Fibroblast of gingiva (primary cell): ENCODE data around the gene EZR.
A peak's percentile ranks its signal among the peaks of the same experiment; 100 is the strongest.
"Not testable (repeated sequence)": the region's sequence is repeated elsewhere in the genome, so short reads cannot be mapped to it uniquely, and the experiment has no call there.

Source experiments
- DNase-seq: peaks from one replicate; pipeline ENCODE4 v3.0.0-alpha.2; 2011; ENCODE audit warnings: low read depth

The EZR gene

DNA sequence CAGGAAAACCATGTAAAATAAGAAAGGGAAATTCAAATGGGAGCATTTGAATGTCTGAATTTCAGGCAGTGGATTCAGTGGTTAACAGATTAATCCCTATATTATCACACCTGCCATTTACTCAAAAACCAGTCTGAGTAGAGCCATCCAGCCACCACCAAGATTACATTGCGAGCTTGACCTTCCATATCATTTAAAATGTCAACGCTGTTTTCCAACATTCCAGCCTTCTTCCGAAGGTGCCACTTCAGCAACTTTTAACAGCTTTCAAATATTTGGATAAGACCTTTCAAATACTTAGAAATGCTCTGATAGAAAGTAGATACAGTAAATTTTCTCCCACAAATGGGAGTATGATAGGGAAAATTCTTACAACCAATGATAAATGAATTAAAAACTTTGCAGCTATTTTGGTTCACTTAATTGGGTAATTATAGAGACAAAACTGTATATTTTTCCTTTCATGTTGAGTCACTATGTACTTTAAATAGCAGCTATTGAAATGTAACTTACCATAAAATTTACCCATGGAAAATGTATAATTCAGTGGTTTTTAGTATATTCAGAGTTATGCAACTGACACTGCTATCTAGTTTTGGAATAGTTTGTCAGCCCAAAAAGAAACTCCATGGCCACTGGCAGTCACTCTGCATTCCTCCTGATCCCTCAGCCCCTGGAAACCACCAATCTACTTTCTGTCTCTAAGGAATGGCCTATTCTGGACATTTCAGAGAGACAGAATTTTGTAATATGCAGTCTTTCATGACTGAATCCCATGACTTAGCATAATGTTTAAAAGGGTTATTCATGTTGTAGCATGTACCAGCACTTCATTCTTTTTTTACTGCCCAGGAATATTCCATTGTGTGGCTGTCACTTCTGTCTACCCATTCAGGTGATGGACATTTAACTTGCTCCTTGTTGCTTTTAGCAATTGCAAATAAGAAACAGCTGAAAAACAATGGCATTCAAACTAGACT is 21.5 kb downstream of the EZR start:
- peak; percentile 81 for DNase-seq

DNA sequence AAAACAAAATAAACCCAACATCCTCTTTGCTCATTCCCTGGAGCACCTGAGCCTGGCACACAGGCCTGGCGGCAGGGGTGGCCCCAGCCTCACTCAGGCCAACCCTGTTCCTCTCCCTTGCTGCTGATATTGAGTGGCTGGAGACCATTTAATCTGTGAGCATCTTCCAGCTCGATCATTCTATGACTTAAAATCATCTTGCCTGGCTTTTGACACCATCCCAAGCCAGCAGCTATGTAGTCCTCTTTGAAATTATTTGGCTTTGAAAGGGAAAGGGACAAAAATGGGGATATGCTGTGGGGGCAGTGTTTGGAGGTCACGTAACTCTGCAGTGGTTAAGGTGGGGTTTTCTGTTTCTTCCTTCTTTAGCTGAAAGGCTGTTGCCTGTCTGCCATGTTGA is 22.8 kb downstream of the EZR start:
- no peak for DNase-seq

- DNase-seq, result no peak
These were observed 23.7 kb downstream of the EZR start for GRCh38 chr6:158795516-158795915.

GRCh38 chr6:158793432-158793831 is 25.7 kb downstream of the EZR start:
- DNase-seq, result peak; percentile 50

GRCh38 chr6:158792505-158792904 is 26.7 kb downstream of the EZR start:
- DNase-seq, result not testable (repeated sequence)

DNA sequence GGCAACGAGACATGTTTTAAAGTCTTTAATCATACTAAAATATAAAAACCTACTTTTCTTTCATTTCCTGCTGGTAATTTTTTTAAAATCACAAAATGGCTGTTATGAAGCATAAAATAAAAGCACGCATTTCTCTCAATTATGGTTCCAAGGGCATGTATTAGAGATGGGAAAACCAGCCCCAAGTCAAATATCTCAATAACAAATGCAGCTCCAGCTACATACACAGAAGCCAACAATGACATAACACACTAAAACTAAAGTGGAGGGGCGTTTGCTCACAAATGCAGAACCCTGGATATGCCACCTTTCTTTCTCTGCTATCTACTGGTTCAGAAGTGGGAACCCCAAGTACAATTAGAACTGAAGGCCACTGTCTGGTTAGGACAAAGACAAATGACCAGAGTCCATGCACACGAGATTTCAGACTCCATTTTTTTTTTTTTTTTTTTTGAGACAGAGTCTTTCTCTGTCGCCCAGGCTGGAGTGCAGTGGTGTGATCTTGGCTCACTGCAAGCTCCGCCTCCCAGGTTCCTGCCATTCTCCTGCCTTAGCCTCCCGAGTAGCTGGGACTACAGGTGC is 27.8 kb downstream of the EZR start:
- no peak for DNase-seq

- DNase-seq, result no peak
These were observed 29.9 kb downstream of the EZR start for GRCh38 chr6:158789115-158789917.

GRCh38 chr6:158787395-158787794 is 31.8 kb downstream of the EZR start:
- no peak for DNase-seq

GRCh38 chr6:158786645-158787304 is 32.4 kb downstream of the EZR start:
- DNase-seq, result no peak

DNA sequence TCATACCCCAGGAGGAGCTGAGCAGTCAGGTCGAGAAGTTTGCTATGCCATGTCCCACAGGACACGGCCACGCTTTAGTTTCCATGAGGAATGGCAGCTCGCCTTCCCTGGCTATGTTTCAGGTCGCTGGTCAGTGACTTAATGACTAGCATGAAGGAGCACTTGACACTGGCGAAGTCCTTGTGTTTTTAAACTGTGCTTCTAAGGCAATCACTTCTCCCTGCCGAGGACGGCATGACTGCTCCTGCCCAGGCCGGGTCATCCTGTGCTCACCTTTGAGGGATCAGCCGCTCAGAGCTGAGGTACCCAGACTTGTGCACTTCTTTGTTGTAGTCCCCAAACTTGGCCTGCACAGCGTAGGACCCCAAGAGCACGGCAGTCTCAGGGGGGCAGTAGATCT is 34.1 kb downstream of the EZR start:
- DNase-seq, result no peak

DNA sequence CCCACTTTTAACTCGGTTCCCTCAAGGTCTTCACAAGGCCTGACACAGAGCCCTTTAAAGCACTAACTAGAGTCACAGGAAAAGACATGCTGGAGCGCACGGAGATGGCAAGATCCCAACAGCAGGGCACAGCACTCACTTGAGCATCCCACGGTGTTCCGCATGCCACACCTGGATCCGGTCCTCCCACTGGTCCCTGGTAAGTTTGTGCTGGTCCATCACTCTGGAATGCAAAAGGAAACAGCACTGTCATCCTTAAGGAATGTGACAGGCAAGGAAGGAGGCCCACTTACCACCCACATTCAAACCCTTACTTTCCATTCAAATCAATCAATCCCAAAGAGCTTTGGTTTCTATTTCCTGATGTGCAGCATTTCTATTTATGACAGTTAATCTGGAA is 34.7 kb downstream of the EZR start:
- DNase-seq, result no peak

DNA sequence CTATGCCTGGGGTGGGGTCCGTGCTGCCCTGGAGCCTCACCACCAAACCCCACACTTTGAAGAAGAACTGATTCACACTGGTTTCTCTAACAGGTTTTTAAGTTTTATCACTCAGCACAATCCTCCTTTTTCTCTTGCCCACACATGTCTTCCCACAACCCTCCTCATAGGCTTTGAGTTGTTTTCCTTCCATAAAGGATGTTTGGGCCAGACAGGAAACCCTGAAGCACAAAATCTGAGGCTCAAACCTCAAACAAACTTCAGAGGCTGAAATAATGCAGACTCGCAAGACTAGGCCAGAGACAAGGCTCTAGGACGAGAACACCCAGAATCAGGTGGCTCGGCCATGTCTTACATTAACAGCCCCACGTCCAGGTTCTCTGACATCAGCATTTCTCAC is 35.3 kb downstream of the EZR start:
- no peak for DNase-seq

DNA sequence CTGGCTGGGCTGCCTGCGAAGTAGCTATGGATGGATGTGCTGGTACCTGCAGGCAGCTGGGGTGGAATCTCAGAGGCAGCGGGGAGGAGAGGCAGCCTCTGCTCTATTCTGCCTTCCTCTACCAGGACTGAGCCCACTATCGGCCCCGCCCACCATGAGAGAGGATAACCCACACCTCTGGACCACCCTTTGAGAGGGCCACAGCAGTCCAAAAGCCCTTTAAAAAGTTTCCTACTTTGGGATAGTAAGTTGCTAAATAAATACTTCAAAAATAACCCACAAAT is 36.1 kb downstream of the EZR start:
- DNase-seq, result no peak

DNA sequence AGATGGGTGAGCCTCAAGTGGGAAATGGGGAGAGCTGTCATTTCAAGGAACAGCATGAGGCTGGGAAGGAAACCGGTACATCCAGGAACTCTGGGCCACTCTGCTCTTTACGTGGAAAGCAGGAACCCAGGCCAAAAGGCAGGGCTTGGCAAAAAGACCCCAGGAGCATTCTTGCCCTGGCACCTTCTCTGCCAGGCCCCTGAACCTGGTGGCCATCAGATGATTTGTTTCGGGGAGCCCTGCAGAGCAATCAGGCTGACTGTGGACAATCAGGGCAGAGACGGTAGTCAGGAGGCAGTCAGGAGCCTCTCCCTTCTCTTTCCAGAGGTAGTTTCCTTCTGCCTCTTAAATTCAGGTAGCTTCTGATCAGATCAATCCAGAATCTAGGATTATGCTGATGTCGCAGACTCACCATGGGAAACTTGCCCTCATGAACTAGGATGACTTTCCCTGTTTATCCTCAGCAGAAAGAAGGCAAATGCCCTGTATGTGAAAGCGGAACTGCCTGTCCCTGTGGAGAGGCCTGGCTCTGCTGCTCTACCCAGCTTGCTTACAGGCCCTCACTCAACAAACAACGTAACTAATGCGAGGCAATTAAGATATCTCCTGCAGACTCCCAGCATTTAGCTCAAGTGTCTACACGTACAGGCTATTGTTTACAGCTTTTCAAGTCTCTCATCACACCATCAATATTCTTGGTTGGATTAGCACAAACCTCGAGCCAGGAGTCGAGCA is 36.6 kb downstream of the EZR start:
- DNase-seq, result no peak

GRCh38 chr6:158781692-158782373 is 37.3 kb downstream of the EZR start:
- DNase-seq, result no peak

- DNase-seq, result no peak
These were observed 38.0 kb downstream of the EZR start for GRCh38 chr6:158780988-158781691.

DNA sequence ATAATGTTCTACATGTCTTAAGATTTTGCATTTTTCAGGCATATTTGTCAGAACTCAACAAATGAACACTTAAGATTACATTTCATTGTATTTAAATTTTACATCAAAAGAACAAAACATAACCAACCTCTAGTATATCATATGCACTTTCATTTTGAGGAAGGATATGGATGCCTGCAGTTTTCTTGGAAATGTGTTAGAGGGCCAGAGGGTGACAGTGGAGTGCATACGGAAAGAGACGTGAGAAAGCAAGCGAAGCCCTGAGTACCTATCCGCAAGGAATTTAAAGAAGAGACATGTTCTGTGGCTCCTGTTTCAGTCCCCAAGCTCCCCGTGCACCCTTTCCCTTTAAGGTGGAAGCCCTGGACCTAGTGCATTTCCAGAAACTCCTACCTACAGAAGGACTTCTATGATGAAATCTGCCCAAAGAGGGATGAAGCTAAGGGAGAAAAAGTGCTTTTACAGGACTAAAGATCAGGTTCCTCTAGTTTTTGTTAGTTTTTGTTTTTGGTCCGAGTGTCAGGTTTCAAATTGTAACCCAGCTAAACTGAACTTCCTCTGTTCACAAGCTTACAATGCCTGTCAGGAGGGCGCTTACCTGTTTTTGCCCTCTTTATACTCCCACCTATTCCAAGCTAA is 38.8 kb downstream of the EZR start:
- DNase-seq, result no peak

- DNase-seq, result no peak
These were observed 41.1 kb downstream of the EZR start for GRCh38 chr6:158778005-158778527.

DNA sequence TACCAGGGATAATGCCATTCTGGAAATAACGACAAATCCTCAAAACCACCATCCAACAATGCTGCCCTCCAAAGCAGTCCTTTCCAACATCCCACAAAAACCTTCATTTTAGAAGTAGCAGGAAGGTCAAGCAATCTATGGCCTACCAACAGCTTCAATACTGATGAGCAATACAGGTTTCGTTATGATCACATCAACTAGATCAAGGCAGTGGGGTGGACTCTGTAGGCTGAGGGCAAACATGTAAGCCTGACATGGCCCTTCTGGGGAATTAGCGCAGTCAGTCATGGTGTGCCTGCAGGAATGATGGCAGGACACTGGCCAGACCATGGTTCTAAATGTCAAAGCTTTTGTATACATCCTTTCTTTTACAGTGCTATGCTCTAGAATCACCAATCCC is 41.7 kb downstream of the EZR start:
- DNase-seq, result no peak

- DNase-seq, result no peak
These were observed 42.4 kb downstream of the EZR start for GRCh38 chr6:158776737-158777136.
